ENCODE data around the gene DMAC2. TPM values are rescaled to one million over a fixed set of nuclear protein-coding genes. Genes with fewer than 3 reads are reported as not detected.

The DMAC2 gene
- total RNA-seq, 4 donors from 2014 or later, result 37.6 to 67.0 (median 51.4) TPM

DNA sequence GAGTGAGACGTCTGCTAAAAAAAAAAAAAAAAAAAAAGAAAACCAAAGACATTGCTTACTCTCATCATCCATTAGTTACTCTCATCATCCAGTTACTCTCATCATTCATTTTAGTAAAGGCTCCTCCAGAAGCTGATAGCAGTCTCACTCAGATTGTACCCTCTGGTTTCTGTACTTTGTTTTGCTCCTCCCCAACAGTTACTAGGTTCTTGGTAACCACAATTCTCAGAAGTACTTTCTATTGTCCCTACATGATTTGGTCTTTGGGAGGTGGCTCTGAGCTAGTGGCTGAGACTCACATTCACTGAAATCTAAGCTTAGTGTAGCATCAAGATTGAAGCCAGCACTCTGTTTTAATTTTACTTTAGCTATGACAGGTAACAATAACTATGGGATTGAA is 17.5 kb upstream of the DMAC2 start:
- Histone ChIP-seq H3K27ac (no peak overlapping the region), H3K36me3 (no peaks in the 10 kb centered on the region), H3K9me3 (no peaks in the 10 kb centered on the region), H3K4me1 (peaks cover 0 to 12% (median 0%) of the 10 kb centered on the region in 3 donors), H3K4me3 (no peak overlapping the region), H3K27me3 (peaks cover 57% of the 10 kb centered on the region)
- TF ChIP-seq, protein P1, sequence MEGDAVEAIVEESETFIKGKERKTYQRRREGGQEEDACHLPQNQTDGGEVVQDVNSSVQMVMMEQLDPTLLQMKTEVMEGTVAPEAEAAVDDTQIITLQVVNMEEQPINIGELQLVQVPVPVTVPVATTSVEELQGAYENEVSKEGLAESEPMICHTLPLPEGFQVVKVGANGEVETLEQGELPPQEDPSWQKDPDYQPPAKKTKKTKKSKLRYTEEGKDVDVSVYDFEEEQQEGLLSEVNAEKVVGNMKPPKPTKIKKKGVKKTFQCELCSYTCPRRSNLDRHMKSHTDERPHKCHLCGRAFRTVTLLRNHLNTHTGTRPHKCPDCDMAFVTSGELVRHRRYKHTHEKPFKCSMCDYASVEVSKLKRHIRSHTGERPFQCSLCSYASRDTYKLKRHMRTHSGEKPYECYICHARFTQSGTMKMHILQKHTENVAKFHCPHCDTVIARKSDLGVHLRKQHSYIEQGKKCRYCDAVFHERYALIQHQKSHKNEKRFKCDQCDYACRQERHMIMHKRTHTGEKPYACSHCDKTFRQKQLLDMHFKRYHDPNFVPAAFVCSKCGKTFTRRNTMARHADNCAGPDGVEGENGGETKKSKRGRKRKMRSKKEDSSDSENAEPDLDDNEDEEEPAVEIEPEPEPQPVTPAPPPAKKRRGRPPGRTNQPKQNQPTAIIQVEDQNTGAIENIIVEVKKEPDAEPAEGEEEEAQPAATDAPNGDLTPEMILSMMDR (IDR thresholded peaks at IDR 0.05), result no peak
- TF ChIP-seq POLR2A (IDR thresholded peaks at IDR 0.05), result no peak
- no peak for TF ChIP-seq POLR2AphosphoS5 (IDR thresholded peaks at IDR 0.05)
- no peak for TF ChIP-seq EP300 (IDR thresholded peaks at IDR 0.05)
- WGBS, 2 donors (ENCODE audit: low coverage in 1 of 2), result 17 to 36% methylated on average over 1 of the region's 1 CpG
- ATAC-seq, result no peak

DNA sequence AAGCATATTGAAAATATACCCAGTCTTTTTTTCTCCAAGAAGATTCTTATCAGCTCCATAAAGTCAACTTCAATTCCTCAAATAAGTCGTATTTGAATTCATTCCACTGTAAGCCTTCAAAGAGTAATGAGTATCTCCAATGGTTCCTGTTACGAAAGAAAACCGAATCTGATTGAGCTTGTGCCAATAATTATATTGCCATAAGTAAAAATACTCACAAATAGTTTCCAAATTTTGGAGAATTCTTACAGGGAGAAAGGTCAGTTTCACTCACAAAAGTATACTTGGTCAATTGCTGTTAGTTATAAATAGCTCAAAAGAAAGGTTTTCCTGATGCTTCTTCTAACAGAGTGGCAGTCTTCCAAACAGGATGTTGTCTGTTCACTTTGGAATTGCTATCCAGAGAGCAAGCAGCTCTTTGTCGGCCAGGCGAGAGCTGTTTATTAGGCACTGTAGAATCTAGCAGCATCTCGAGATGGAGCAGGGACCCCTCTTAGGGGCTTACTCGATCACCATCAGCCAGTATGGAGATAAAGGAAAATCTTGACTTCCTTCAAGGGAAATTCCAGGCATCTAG is 16.7 kb upstream of the DMAC2 start:
- Histone ChIP-seq H3K36me3 (no peaks in the 10 kb centered on the region), H3K4me3 (no peak overlapping the region), H3K9me3 (no peaks in the 10 kb centered on the region), H3K27me3 (peaks cover 54% of the 10 kb centered on the region), H3K27ac (peak overlapping the region in 2 of 4 donors; percentile 12 to 51), H3K4me1 (peaks cover 0 to 12% (median 0%) of the 10 kb centered on the region in 3 donors)
- TF ChIP-seq, protein P1 (IDR thresholded peaks at IDR 0.05), result no peak
- TF ChIP-seq POLR2AphosphoS5 (IDR thresholded peaks at IDR 0.05), result no peak
- TF ChIP-seq EP300 (IDR thresholded peaks at IDR 0.05), result no peak
- no peak for TF ChIP-seq POLR2A (IDR thresholded peaks at IDR 0.05)
- 21 to 28% methylated on average over 3 to 7 of the region's 7 CpGs for WGBS, 2 donors (ENCODE audit: low coverage in 1 of 2)
- no peak for ATAC-seq

- H3K4me3 ChIP-seq, result no peak overlapping the region
- peaks cover 49% of the 10 kb centered on the region for H3K27me3 ChIP-seq
- H3K36me3 ChIP-seq, result no peaks in the 10 kb centered on the region
- peak overlapping the region in 1 of 4 donors; percentile 12 for H3K27ac ChIP-seq
- TF ChIP-seq POLR2AphosphoS5 (IDR thresholded peaks at IDR 0.05) (no peak), POLR2A (IDR thresholded peaks at IDR 0.05) (no peak), EP300 (IDR thresholded peaks at IDR 0.05) (no peak)
- TF ChIP-seq, protein P1 (IDR thresholded peaks at IDR 0.05), result no peak
- ATAC-seq, result no peak
- WGBS, 2 donors (ENCODE audit: low coverage in 1 of 2), result 12 to 13% methylated on average over 2 of the region's 2 CpGs
- H3K9me3 ChIP-seq, result no peaks in the 10 kb centered on the region
- peaks cover 0 to 12% (median 0%) of the 10 kb centered on the region in 3 donors for H3K4me1 ChIP-seq
Observed at GRCh38 chr19:41455936-41456335, 16.2 kb upstream of the DMAC2 start.

GRCh38 chr19:41452584-41453275 is 13.0 kb upstream of the DMAC2 start:
- ATAC-seq, result no peak
- WGBS, 2 donors (ENCODE audit: low coverage in 1 of 2), result 66 to 80% methylated on average over 1 to 2 of the region's 6 CpGs
- Histone ChIP-seq H3K27ac (no peak overlapping the region), H3K36me3 (no peaks in the 10 kb centered on the region), H3K9me3 (no peaks in the 10 kb centered on the region), H3K4me3 (no peak overlapping the region), H3K4me1 (peaks cover 0 to 25% (median 4%) of the 10 kb centered on the region in 3 donors), H3K27me3 (peaks cover 25% of the 10 kb centered on the region)
- TF ChIP-seq POLR2AphosphoS5 (IDR thresholded peaks at IDR 0.05), result no peak
- no peak for TF ChIP-seq EP300 (IDR thresholded peaks at IDR 0.05)
- no peak for TF ChIP-seq POLR2A (IDR thresholded peaks at IDR 0.05)
- TF ChIP-seq, protein P1 (IDR thresholded peaks at IDR 0.05), result no peak

- Histone ChIP-seq H3K27me3 (peaks cover 41% of the 10 kb centered on the region), H3K4me3 (no peak overlapping the region), H3K4me1 (peaks cover 0 to 14% (median 4%) of the 10 kb centered on the region in 3 donors), H3K36me3 (no peaks in the 10 kb centered on the region), H3K27ac (no peak overlapping the region), H3K9me3 (no peaks in the 10 kb centered on the region)
- 40% methylated on average over 1 to 3 of the region's 3 CpGs for WGBS, 2 donors (ENCODE audit: low coverage in 1 of 2)
- no peak for ATAC-seq
- TF ChIP-seq POLR2A (IDR thresholded peaks at IDR 0.05) (no peak), EP300 (IDR thresholded peaks at IDR 0.05) (no peak), POLR2AphosphoS5 (IDR thresholded peaks at IDR 0.05) (no peak)
- TF ChIP-seq, protein P1 (IDR thresholded peaks at IDR 0.05), result no peak
Observed at GRCh38 chr19:41449865-41450178, 10.1 kb upstream of the DMAC2 start.
